ENCODE data around the gene TEX22. TPM values are rescaled to one million over a fixed set of nuclear protein-coding genes. Genes with fewer than 3 reads are reported as not detected.

The TEX22 gene
- total and polyA plus RNA-seq, 2 donors (not counting 1 experiment from before 2014, with no cell fraction given): 0.05 to 0.33 TPM

GRCh38 chr14:105353136-105353535, 45.2 kb upstream of the TEX22 start:
- Histone ChIP-seq H3K36me3 (ENCODE audit: control insufficient read depth, insufficient read depth, low read length) (no peaks in the 10 kb centered on the region), H4K20me1 (ENCODE audit: control insufficient read depth, extremely low read depth, insufficient read depth, low read length) (no peaks in the 10 kb centered on the region)
- no peak for DNase-seq (ENCODE audit: low read depth in 2 of 2)

GRCh38 chr14:105354541-105354940, 43.8 kb upstream of the TEX22 start:
- Histone ChIP-seq H3K4me2 (ENCODE audit: extremely low read depth, insufficient read depth, low read length) (no peak overlapping the region), H3K27me3 (ENCODE audit: control insufficient read depth, insufficient read depth, low read length) (no peaks in the 10 kb centered on the region), H3K9me3 (ENCODE audit: control insufficient read depth, insufficient read depth, low read depth, low read length) (no peaks in the 10 kb centered on the region), H3K4me3 (replicated peaks in 1 of 4; ENCODE audit: control extremely low read depth in 1 of 4, insufficient read depth in 1 of 4, low read depth in 3 of 4, low read length in 4 of 4) (no peak overlapping the region), H3K4me1 (ENCODE audit: control insufficient read depth, extremely low read depth, insufficient read depth, low read length) (no peaks in the 10 kb centered on the region), H3K9ac (ENCODE audit: insufficient read depth, low read length) (no peak overlapping the region), H2AFZ (ENCODE audit: low read length) (no peak overlapping the region), H4K20me1 (ENCODE audit: control insufficient read depth, extremely low read depth, insufficient read depth, low read length) (no peaks in the 10 kb centered on the region), H3K36me3 (ENCODE audit: control insufficient read depth, insufficient read depth, low read length) (no peaks in the 10 kb centered on the region), H3K27ac (ENCODE audit: insufficient read depth, low read length) (no peak overlapping the region), H3K79me2 (ENCODE audit: control insufficient read depth, insufficient read depth, low read length) (no peaks in the 10 kb centered on the region)
- DNase-seq (ENCODE audit: low read depth in 2 of 2): no peak
- no peak for TF ChIP-seq CTCF (conservative IDR thresholded peaks at IDR 0.05 in 1 of 2, IDR thresholded peaks at IDR 0.05 in 1 of 2; ENCODE audit: low read depth in 1 of 2, low read length in 2 of 2)
- TF ChIP-seq EZH2 (IDR thresholded peaks at IDR 0.05; ENCODE audit: low read length, missing control alignments): no peak

More at GRCh38 chr14:105353136-105353535, 45.2 kb upstream of the TEX22 start:
- no peak overlapping the region for H2AFZ ChIP-seq (ENCODE audit: low read length)
- no peaks in the 10 kb centered on the region for H3K27me3 ChIP-seq (ENCODE audit: control insufficient read depth, insufficient read depth, low read length)
- TF ChIP-seq CTCF (conservative IDR thresholded peaks at IDR 0.05 in 1 of 2, IDR thresholded peaks at IDR 0.05 in 1 of 2; ENCODE audit: low read depth in 1 of 2, low read length in 2 of 2): no peak
- no peak for TF ChIP-seq EZH2 (IDR thresholded peaks at IDR 0.05; ENCODE audit: low read length, missing control alignments)
- no peak overlapping the region for H3K9ac ChIP-seq (ENCODE audit: insufficient read depth, low read length)
- H3K79me2 ChIP-seq (ENCODE audit: control insufficient read depth, insufficient read depth, low read length): no peaks in the 10 kb centered on the region
- no peaks in the 10 kb centered on the region for H3K4me1 ChIP-seq (ENCODE audit: control insufficient read depth, extremely low read depth, insufficient read depth, low read length)
- H3K4me2 ChIP-seq (ENCODE audit: extremely low read depth, insufficient read depth, low read length): no peak overlapping the region
- no peak overlapping the region for H3K4me3 ChIP-seq (replicated peaks in 1 of 4; ENCODE audit: control extremely low read depth in 1 of 4, insufficient read depth in 1 of 4, low read depth in 3 of 4, low read length in 4 of 4)
- no peak overlapping the region for H3K27ac ChIP-seq (ENCODE audit: insufficient read depth, low read length)
- no peaks in the 10 kb centered on the region for H3K9me3 ChIP-seq (ENCODE audit: control insufficient read depth, insufficient read depth, low read depth, low read length)

- DNase-seq (ENCODE audit: low read depth in 2 of 2): no peak
- TF ChIP-seq EZH2 (IDR thresholded peaks at IDR 0.05; ENCODE audit: low read length, missing control alignments) (no peak), CTCF (conservative IDR thresholded peaks at IDR 0.05 in 1 of 2, IDR thresholded peaks at IDR 0.05 in 1 of 2; ENCODE audit: low read depth in 1 of 2, low read length in 2 of 2) (no peak)
- H3K4me1 ChIP-seq (ENCODE audit: control insufficient read depth, extremely low read depth, insufficient read depth, low read length): no peaks in the 10 kb centered on the region
- no peak overlapping the region for H2AFZ ChIP-seq (ENCODE audit: low read length)
- no peaks in the 10 kb centered on the region for H3K79me2 ChIP-seq (ENCODE audit: control insufficient read depth, insufficient read depth, low read length)
- no peak overlapping the region for H3K4me3 ChIP-seq (replicated peaks in 1 of 4; ENCODE audit: control extremely low read depth in 1 of 4, insufficient read depth in 1 of 4, low read depth in 3 of 4, low read length in 4 of 4)
- H3K9ac ChIP-seq (ENCODE audit: insufficient read depth, low read length): no peak overlapping the region
- no peaks in the 10 kb centered on the region for H3K36me3 ChIP-seq (ENCODE audit: control insufficient read depth, insufficient read depth, low read length)
- no peaks in the 10 kb centered on the region for H3K27me3 ChIP-seq (ENCODE audit: control insufficient read depth, insufficient read depth, low read length)
- H4K20me1 ChIP-seq (ENCODE audit: control insufficient read depth, extremely low read depth, insufficient read depth, low read length): no peaks in the 10 kb centered on the region
- H3K27ac ChIP-seq (ENCODE audit: insufficient read depth, low read length): no peak overlapping the region
- no peaks in the 10 kb centered on the region for H3K9me3 ChIP-seq (ENCODE audit: control insufficient read depth, insufficient read depth, low read depth, low read length)
- no peak overlapping the region for H3K4me2 ChIP-seq (ENCODE audit: extremely low read depth, insufficient read depth, low read length)
Observed at GRCh38 chr14:105355049-105355575, 43.2 kb upstream of the TEX22 start.

Measured in fibroblast of lung (primary cell).